Pancreas (tissue), 10 donors: ENCODE data around the gene NTNG2. TPM values are rescaled to one million over a fixed set of nuclear protein-coding genes. Genes with fewer than 3 reads are reported as not detected.

ENCODE experiments used
- ATAC-seq, 4 donors: fragments of 200-7000 bp; cut with Tn5 transposase; one replicate each; pipeline versions ENCODE4 v1.8.0 to v1.9.1; 2020; ENCODE audit warnings: mild to moderate bottlenecking in 4 of 4, moderate library complexity in 4 of 4
- DNase-seq, 6 donors: peaks; one replicate each; pipeline ENCODE4 v3.0.0-alpha.2; 2020
- FAIRE-seq: peaks from 2 replicates; lab custom pipeline; 2012; peaks lifted over from hg19 to GRCh38; lab: Jason Lieb, UNC
- H3K27ac ChIP-seq, 4 donors: fragments of 200-600 bp; sonication (generic); 1 replicate in 3 of 4; 2 replicates in 1 of 4; pipeline versions ENCODE4 v1.5.0 to v1.8.0; 2020
- H3K27me3 ChIP-seq, 4 donors: fragments of 200-600 bp; one replicate each; pipeline ENCODE4 v1.8.0; 2021
- H3K36me3 ChIP-seq, 3 donors: fragments of 200-600 bp; sonication (generic) in 1 of 3; one replicate each; pipeline versions ENCODE4 v1.5.0 to v1.8.0; 2020 to 2021
- H3K4me1 ChIP-seq, 3 donors: fragments of 200-600 bp; one replicate each; pipeline ENCODE4 v1.8.0; 2021
- H3K4me3 ChIP-seq, 4 donors: fragments of 200-600 bp; sonication (generic) in 2 of 4; one replicate each; pipeline versions ENCODE4 v1.5.0 to v1.8.0; 2020 to 2021
- H3K9me3 ChIP-seq, 4 donors: fragments of 200-600 bp; one replicate each; pipeline ENCODE4 v1.8.0; 2021
- WGBS, 2 donors: extraction: QIAGEN DNeasy Blood & Tissue Kit; methylation state at CpG; one replicate each; pipeline ENCODE4 v1.1.7; 2013; 5-methylcytosine and 5-hydroxymethylcytosine counted together
- intact Hi-C, 3 donors: fragments of 100-400 bp; cut with DNase I; formaldehyde crosslinking; loops; one replicate each; pipeline versions ENCODE4 v1.11.1 to v1.14.2; 2022
- polyA plus RNA-seq, 2 donors: library from polyadenylated mRNA; stranded (reverse); fragments of 200-250 nt; gene quantifications; one replicate each; pipeline ENCODE4 v1.2.3, GENCODE V29; 2013
- total RNA-seq, 6 donors: library from RNA; stranded (reverse); fragmentation: NEBNext Ultra II Directional in 4 of 6; extraction: Animal tissue kit (Norgen Biotek cat#: 25700) in 4 of 6; gene quantifications; one replicate each; pipeline versions ENCODE4 v1.2.1 to v1.2.4, GENCODE V29; 2021 to 2023
- TF ChIP-seq, protein P1 (sequence below), 4 donors: fragments of 200-600 bp; sonication (generic) in 3 of 4; IDR thresholded peaks; one replicate each; pipeline versions ENCODE4 v1.5.0 to v1.8.0; 2021; ENCODE audit warnings: antibody characterized with exemption in 4 of 4
- donor health status: healthy with polysubstance abuse.
- donor health status: DM: no; HTN: no; CAD: no; lungs with moderate emphysema.
- donor health status: DM: no; HTN: no; CAD: no.
- donor health status: control.
- donor health status: control.
- donor health status: Bipolar disorder and iron deficiency.
- donor health status: DM: yes; HTN: yes; CAD: no.
- donor health status: DM: no; HTN: no; CAD: no.
- donor health status: DM: no; HTN: no; CAD: no.
- donor health status: DM: yes; HTN: yes; CAD: no.

NTNG2 gene
- total and polyA plus RNA-seq, 8 donors = 1.0 to 6.4 (median 2.4) TPM

DNA sequence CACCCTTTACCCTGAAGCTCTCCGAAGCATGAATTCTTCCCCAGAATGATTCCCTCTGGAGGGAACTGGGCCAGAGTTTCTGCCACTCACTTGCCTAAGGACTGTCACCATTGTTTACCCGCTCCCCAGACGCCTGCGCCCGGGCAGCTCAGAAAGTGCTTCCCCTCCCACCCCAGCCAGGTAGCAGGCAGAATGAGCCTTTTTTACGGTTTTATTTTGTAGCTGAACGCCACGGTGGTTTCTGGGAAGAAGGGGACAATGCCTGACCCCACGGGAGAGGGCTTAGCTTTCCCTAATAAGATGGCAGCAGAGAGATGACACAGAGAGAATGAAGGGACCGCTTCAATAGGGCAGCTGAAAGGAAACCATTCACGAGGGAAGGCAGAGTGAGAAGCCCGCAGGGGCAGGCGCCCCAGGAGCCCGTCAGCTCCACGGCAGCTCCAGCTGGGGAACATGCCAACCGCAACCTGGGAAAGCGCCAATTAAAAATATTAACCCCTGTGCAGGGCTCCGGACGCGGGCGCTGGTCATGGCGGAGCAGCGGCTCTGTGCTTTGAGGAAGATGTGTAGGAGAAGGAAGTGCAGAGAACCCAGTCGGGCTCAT is 20.4 kb upstream of the NTNG2 start:
- FAIRE-seq (no peak), DNase-seq (peak in 3 of 6 donors; percentile 10 to 62 (median 35)), ATAC-seq (peak; percentile 64 to 76 (median 76))
- peaks cover 0 to 3% (median 0%) of the 10 kb centered on the region in 3 donors for H3K4me1 ChIP-seq
- 2 to 3% methylated on average over 24 of the region's 24 CpGs for WGBS, 2 donors
- TF ChIP-seq, protein P1, sequence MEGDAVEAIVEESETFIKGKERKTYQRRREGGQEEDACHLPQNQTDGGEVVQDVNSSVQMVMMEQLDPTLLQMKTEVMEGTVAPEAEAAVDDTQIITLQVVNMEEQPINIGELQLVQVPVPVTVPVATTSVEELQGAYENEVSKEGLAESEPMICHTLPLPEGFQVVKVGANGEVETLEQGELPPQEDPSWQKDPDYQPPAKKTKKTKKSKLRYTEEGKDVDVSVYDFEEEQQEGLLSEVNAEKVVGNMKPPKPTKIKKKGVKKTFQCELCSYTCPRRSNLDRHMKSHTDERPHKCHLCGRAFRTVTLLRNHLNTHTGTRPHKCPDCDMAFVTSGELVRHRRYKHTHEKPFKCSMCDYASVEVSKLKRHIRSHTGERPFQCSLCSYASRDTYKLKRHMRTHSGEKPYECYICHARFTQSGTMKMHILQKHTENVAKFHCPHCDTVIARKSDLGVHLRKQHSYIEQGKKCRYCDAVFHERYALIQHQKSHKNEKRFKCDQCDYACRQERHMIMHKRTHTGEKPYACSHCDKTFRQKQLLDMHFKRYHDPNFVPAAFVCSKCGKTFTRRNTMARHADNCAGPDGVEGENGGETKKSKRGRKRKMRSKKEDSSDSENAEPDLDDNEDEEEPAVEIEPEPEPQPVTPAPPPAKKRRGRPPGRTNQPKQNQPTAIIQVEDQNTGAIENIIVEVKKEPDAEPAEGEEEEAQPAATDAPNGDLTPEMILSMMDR (IDR thresholded peaks at IDR 0.05) = no peak
- H3K9me3 ChIP-seq = no peaks in the 10 kb centered on the region
- H3K27ac ChIP-seq = no peak overlapping the region
- intact Hi-C loops = no loop called here
- no peaks in the 10 kb centered on the region for H3K36me3 ChIP-seq
- peaks cover 0 to 2% (median 0%) of the 10 kb centered on the region in 4 donors for H3K27me3 ChIP-seq
- peak overlapping the region in 2 of 4 donors; percentile 19 to 36 for H3K4me3 ChIP-seq

DNA sequence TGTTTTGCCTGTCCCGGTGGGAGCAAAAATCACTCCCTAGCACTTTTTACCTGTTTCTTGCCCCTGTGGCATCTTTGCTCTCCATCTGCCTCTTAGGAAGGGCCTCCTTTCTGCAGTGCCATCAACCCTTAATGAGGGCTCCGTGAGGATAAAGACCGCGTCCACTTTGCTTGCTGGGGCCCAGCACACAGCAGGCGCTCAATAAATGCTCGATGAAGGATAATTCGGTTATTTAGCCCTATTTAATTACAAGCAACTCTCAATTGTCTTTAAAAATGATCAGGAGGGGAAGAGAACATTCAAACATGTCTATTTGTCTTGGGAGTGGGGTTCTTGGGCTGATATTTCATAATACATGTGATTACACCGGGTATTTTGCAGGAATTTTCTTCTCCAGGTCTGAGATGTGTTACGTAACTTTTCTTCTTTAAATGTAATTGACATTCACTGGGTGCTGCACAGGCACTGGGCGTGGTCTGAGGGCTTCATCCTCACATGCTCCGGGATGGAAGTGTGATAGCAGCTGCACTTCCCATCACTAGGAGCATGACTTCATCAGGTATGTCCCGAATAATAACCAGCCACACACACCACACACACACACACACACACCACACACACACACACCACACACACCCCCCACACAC is 19.8 kb upstream of the NTNG2 start:
- 34 to 41% methylated on average over 12 of the region's 12 CpGs for WGBS, 2 donors
- FAIRE-seq (no peak), ATAC-seq (no peak), DNase-seq (no peak)
- TF ChIP-seq, protein P1 (IDR thresholded peaks at IDR 0.05) = no peak
- intact Hi-C loops = no loop called here
- Histone ChIP-seq H3K4me1 (peaks cover 0 to 3% (median 0%) of the 10 kb centered on the region in 3 donors), H3K4me3 (peak overlapping the region in 2 of 4 donors; percentile 19 to 36), H3K36me3 (no peaks in the 10 kb centered on the region), H3K27me3 (peaks cover 0 to 2% (median 0%) of the 10 kb centered on the region in 4 donors), H3K27ac (no peak overlapping the region), H3K9me3 (no peaks in the 10 kb centered on the region)

DNA sequence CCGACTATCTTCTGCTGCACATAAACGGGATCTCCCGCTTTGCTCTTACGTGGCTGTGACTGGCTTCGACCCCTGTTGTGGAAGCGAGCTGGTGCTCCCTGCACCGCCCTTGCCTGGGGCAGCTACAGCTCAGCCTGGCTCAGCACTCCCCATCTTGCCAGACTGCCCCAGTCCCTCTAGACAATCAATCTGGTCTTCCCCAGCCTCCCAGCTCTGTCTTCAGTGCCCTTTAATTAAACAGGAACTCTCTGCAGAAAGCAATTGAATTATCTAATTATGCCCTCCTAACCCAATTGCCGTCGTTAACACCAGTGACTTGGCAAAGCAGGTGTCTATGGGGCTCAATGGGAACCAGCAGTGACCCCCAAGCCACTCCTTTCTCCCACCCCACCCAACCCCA is 18.9 kb upstream of the NTNG2 start:
- peaks cover 0 to 3% (median 0%) of the 10 kb centered on the region in 3 donors for H3K4me1 ChIP-seq
- ATAC-seq = no peak
- no peak for DNase-seq
- intact Hi-C loops = no loop called here
- 30 to 38% methylated on average over 9 of the region's 9 CpGs for WGBS, 2 donors
- no peaks in the 10 kb centered on the region for H3K9me3 ChIP-seq
- no peaks in the 10 kb centered on the region for H3K36me3 ChIP-seq
- H3K4me3 ChIP-seq = no peak overlapping the region
- FAIRE-seq = no peak
- TF ChIP-seq, protein P1 (IDR thresholded peaks at IDR 0.05) = no peak
- H3K27ac ChIP-seq = no peak overlapping the region
- peaks cover 0 to 2% (median 0%) of the 10 kb centered on the region in 4 donors for H3K27me3 ChIP-seq

DNA sequence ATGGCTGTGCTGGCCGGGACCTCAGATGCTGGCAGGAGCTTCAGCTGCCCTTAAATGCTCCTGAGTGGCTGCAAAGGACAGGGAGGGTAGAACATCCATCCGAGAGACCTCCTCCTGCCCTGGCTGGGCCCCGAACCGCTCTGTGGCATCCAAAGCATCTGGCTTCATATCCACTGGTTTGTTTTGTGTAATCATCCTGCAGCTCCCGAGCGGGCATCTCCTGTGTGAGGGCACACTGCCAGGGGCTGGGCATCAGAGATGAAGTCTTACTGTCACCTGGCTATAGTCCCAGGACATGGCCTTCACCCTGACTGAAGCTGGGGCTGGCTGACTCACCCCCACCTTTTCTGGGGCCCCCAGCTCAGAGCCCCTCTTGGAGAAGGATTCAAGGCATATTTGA is 18.5 kb upstream of the NTNG2 start:
- Histone ChIP-seq H3K27ac (no peak overlapping the region), H3K4me3 (no peak overlapping the region), H3K4me1 (peaks cover 0 to 3% (median 0%) of the 10 kb centered on the region in 3 donors), H3K27me3 (peaks cover 0 to 2% (median 0%) of the 10 kb centered on the region in 4 donors), H3K9me3 (no peaks in the 10 kb centered on the region), H3K36me3 (no peaks in the 10 kb centered on the region)
- intact Hi-C loops = no loop called here
- TF ChIP-seq, protein P1 (IDR thresholded peaks at IDR 0.05) = no peak
- FAIRE-seq (no peak), DNase-seq (no peak), ATAC-seq (no peak)
- 18 to 21% methylated on average over 6 of the region's 6 CpGs for WGBS, 2 donors
